ENCODE results near the gene ZBTB6. TPM values are rescaled to one million over a fixed set of nuclear protein-coding genes. Genes with fewer than 3 reads are reported as not detected.

Gene ZBTB6
- total and polyA plus RNA-seq, 2 of the 4 experiments (the other 2 are of a cell fraction) = 2.6 to 11.7 TPM

GRCh38 chr9:122879443-122879842, 33.7 kb downstream of the ZBTB6 start:
- Histone ChIP-seq H3K4me3 (ENCODE audit: insufficient read depth, low read depth, low read length) (no peak overlapping the region), H2BK5ac (ENCODE audit: low read depth, low read length, poor library complexity, severe bottlenecking) (no peak overlapping the region), H3K9me1 (ENCODE audit: insufficient read depth, low read length) (no peaks in the 10 kb centered on the region), H3K36me3 (ENCODE audit: control insufficient read depth, insufficient read depth, low read length) (peaks cover 55% of the 10 kb centered on the region), H2BK20ac (ENCODE audit: low read depth, low read length) (no peak overlapping the region), H4K91ac (ENCODE audit: insufficient read depth, low read depth, low read length) (no peak overlapping the region), H2AK5ac (ENCODE audit: low read depth, low read length) (no peak overlapping the region), H3K9ac (ENCODE audit: low read depth, low read length) (no peak overlapping the region), H2AFZ (replicated peaks; ENCODE audit: low read length, poor library complexity) (no peak overlapping the region), H3K9me3 (ENCODE audit: control insufficient read depth, insufficient read depth, low read length) (no peaks in the 10 kb centered on the region), H4K20me1 (ENCODE audit: insufficient read depth, low read length) (no peaks in the 10 kb centered on the region), H2BK120ac (ENCODE audit: low read depth, low read length) (no peak overlapping the region), H3K27ac (ENCODE audit: insufficient read depth, low read length) (no peak overlapping the region), H3K4me2 (ENCODE audit: low read depth, low read length) (no peak overlapping the region), H3K14ac (replicated peaks; ENCODE audit: low read depth, low read length) (no peak overlapping the region), H3K23ac (ENCODE audit: low read depth, low read length) (no peak overlapping the region), H3K27me3 (ENCODE audit: control insufficient read depth, insufficient read depth, low read length) (no peaks in the 10 kb centered on the region), H3K56ac (ENCODE audit: extremely low read depth, insufficient read depth, low read length) (no peak overlapping the region), H3K4me1 (ENCODE audit: control insufficient read depth, insufficient read depth, low read length) (no peaks in the 10 kb centered on the region), H3K4ac (ENCODE audit: low read depth, low read length) (no peak overlapping the region), H2AK9ac (replicated peaks; ENCODE audit: low read depth, low read length, poor library complexity) (no peak overlapping the region), H3K18ac (ENCODE audit: low read depth, low read length) (no peak overlapping the region), H4K5ac (ENCODE audit: low read depth, low read length) (no peak overlapping the region), H3K79me1 (ENCODE audit: low read depth in 1 of 2, low read length in 2 of 2) (peaks cover 9 to 14% of the 10 kb centered on the region in 2 experiments), H2BK15ac (ENCODE audit: low read depth, low read length) (no peak overlapping the region), H4K8ac (ENCODE audit: low read depth in 2 of 2, low read length in 2 of 2) (no peak overlapping the region)
- ATAC-seq (ENCODE audit: low read depth) = no peak
- ChIA-PET POLR2A (ENCODE audit: unreplicated experiment) (no interaction called here), CTCF (no interaction called here)
- BruUV-seq (replicated peaks) = no TSS peak
- in situ Hi-C loops (cut with MboI; ENCODE audit: low sequenced_read_pairs) (no loop called here), dilution Hi-C loops (cut with HindIII; ENCODE audit: low sequenced_read_pairs, unreplicated experiment) (loop anchor here (25.0 kb wide), 1 partner anchor 108 kb away; no protein-coding TSS in a partner anchor), intact Hi-C loops (cut with micrococcal nuclease) (no loop called here)
- DNase-seq = no peak
- no CpG with 5 or more reads among the region's 2 CpGs for WGBS, 2 experiments (ENCODE audit: extremely low coverage in 2 of 2, insufficient read length in 1 of 2)
- TF ChIP-seq, protein P1, sequence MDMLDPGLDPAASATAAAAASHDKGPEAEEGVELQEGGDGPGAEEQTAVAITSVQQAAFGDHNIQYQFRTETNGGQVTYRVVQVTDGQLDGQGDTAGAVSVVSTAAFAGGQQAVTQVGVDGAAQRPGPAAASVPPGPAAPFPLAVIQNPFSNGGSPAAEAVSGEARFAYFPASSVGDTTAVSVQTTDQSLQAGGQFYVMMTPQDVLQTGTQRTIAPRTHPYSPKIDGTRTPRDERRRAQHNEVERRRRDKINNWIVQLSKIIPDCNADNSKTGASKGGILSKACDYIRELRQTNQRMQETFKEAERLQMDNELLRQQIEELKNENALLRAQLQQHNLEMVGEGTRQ (IDR thresholded peaks at IDR 0.05; ENCODE audit: low read depth, low read length) = no peak
- TF ChIP-seq MAZ (IDR thresholded peaks at IDR 0.05; ENCODE audit: borderline replicate concordance, low read depth, low read length) (no peak), FOS (IDR thresholded peaks at IDR 0.05; ENCODE audit: low read depth, low read length) (no peak), CHD1 (IDR thresholded peaks at IDR 0.05; ENCODE audit: low read depth, low read length) (no peak), BHLHE40 (IDR thresholded peaks at IDR 0.05; ENCODE audit: low read depth, low read length) (no peak), MAFK (IDR thresholded peaks at IDR 0.05; ENCODE audit: low read depth, low read length) (no peak), NFE2L2 (IDR thresholded peaks at IDR 0.05; ENCODE audit: low read depth, low read length) (no peak), RFX5 (IDR thresholded peaks at IDR 0.05; ENCODE audit: low read depth, low read length) (no peak), SMC3 (IDR thresholded peaks at IDR 0.05; ENCODE audit: low read depth, low read length) (no peak), RAD21 (IDR thresholded peaks at IDR 0.05; ENCODE audit: low read length) (no peak)
- TF ChIP-seq, protein P2, sequence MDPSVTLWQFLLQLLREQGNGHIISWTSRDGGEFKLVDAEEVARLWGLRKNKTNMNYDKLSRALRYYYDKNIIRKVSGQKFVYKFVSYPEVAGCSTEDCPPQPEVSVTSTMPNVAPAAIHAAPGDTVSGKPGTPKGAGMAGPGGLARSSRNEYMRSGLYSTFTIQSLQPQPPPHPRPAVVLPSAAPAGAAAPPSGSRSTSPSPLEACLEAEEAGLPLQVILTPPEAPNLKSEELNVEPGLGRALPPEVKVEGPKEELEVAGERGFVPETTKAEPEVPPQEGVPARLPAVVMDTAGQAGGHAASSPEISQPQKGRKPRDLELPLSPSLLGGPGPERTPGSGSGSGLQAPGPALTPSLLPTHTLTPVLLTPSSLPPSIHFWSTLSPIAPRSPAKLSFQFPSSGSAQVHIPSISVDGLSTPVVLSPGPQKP (IDR thresholded peaks at IDR 0.05; ENCODE audit: borderline replicate concordance, low read depth, low read length) = no peak

All from IMR-90 (cell line).